WTC11 (cell line): ENCODE data around the gene MAPK8IP2. TPM values are rescaled to one million over a fixed set of nuclear protein-coding genes. Genes with fewer than 3 reads are reported as not detected.

Experiments used
- ATAC-seq: fragments of 200-7000 bp; cut with Tn5 transposase; 2 replicates; pipeline ENCODE4 v1.10.0; 2021; ENCODE audit warnings: mild to moderate bottlenecking, moderate library complexity
- CTCF ChIA-PET: fragments of 300-600 bp; sonication (Branson Sonifier 250); formaldehyde crosslinking; loops from one replicate; lab custom pipeline; 2021; ENCODE audit warnings: antibody characterized with exemption; lab: Charles Lee
- POLR2A ChIA-PET: fragments of 350-600 bp; sonication (Branson Sonifier 250); formaldehyde crosslinking; loops from one replicate; lab custom pipeline; 2021; ENCODE audit warnings: antibody characterized with exemption; lab: Charles Lee
- DNase-seq: peaks from one replicate; pipeline ENCODE4 v3.0.0; 2021; ENCODE audit warnings: low spot score
- H3K27ac Mint-ChIP-seq: 2 replicates; pipeline ENCODE4 v1.8.0; 2021; ENCODE audit warnings: mixed read lengths
- H3K27me3 Mint-ChIP-seq: 2 replicates; pipeline ENCODE4 v1.8.0; 2021; ENCODE audit warnings: low read depth, mild to moderate bottlenecking, moderate library complexity, mixed read lengths
- H3K36me3 Mint-ChIP-seq: 2 replicates; pipeline ENCODE4 v1.8.0; 2021; ENCODE audit warnings: mixed read lengths
- H3K4me1 Mint-ChIP-seq: 2 replicates; pipeline ENCODE4 v1.8.0; 2022; ENCODE audit warnings: mixed read lengths
- H3K4me3 Mint-ChIP-seq: 2 replicates; pipeline ENCODE4 v1.8.0; 2021; ENCODE audit warnings: mild to moderate bottlenecking, moderate library complexity, mixed read lengths
- H3K9me3 Mint-ChIP-seq: 2 replicates; pipeline ENCODE4 v1.8.0; 2021; ENCODE audit warnings: mixed read lengths
- AR ChIP-seq: fragments of 250-450 bp; sonication (Bioruptor Pico); IDR thresholded peaks from 2 replicates; pipeline ENCODE4 v1.9.0; 2021; ENCODE audit warnings: mild to moderate bottlenecking
- CBFB ChIP-seq: sonication (generic); formaldehyde crosslinking; IDR thresholded peaks from 2 replicates; pipeline ENCODE4 v1.8.1; 2022; ENCODE audit warnings: mild to moderate bottlenecking, low read depth, missing genetic modification reagents
- CREB1 ChIP-seq: sonication (generic); formaldehyde crosslinking; IDR thresholded peaks from 2 replicates; pipeline ENCODE4 v1.8.0; 2023; ENCODE audit warnings: mild to moderate bottlenecking, missing genetic modification reagents
- CTCF ChIP-seq: fragments of 200-600 bp; IDR thresholded peaks from 2 replicates; pipeline ENCODE4 v1.8.0; 2022; ENCODE audit warnings: antibody characterized with exemption
- ESRRA ChIP-seq: sonication (generic); formaldehyde crosslinking; IDR thresholded peaks from 2 replicates; pipeline ENCODE4 v1.8.1; 2022; ENCODE audit warnings: mild to moderate bottlenecking, missing genetic modification reagents, borderline replicate concordance
- ETV6 ChIP-seq: sonication (generic); formaldehyde crosslinking; IDR thresholded peaks from 2 replicates; pipeline ENCODE4 v1.8.1; 2022; ENCODE audit warnings: mild to moderate bottlenecking, missing genetic modification reagents
- FOXJ3 ChIP-seq: sonication (generic); formaldehyde crosslinking; IDR thresholded peaks from 2 replicates; pipeline ENCODE4 v1.9.0; 2021; ENCODE audit warnings: missing genetic modification reagents, mild to moderate bottlenecking, borderline replicate concordance
- FOXP1 ChIP-seq: sonication (generic); formaldehyde crosslinking; IDR thresholded peaks from 2 replicates; pipeline ENCODE4 v1.8.0; 2022; ENCODE audit warnings: missing genetic modification reagents, mild to moderate bottlenecking, moderate library complexity, borderline replicate concordance
- FOXP4 ChIP-seq: sonication (generic); formaldehyde crosslinking; IDR thresholded peaks from 2 replicates; pipeline ENCODE4 v1.8.0; 2022; ENCODE audit warnings: mild to moderate bottlenecking, missing genetic modification reagents
- GABPB1 ChIP-seq: sonication (generic); formaldehyde crosslinking; IDR thresholded peaks from 2 replicates; pipeline ENCODE4 v1.8.1; 2023; ENCODE audit warnings: mild to moderate bottlenecking, missing genetic modification reagents
- GRHL2 ChIP-seq: fragments of 250-450 bp; sonication (Bioruptor Pico); IDR thresholded peaks from 2 replicates; pipeline ENCODE4 v1.8.0; 2022; ENCODE audit warnings: mild to moderate bottlenecking, moderate library complexity; ENCODE audit not compliant: insufficient replicate concordance, severe bottlenecking
- GTF2I ChIP-seq: fragments of 250-450 bp; sonication (Bioruptor Pico); conservative IDR thresholded peaks from 2 replicates; pipeline ENCODE4 v1.4.0; 2021; ENCODE audit warnings: mild to moderate bottlenecking
- HMGA2 ChIP-seq: fragments of 250-450 bp; sonication (Bioruptor Pico); IDR thresholded peaks from 2 replicates; pipeline ENCODE4 v1.4.0; 2021; ENCODE audit warnings: mild to moderate bottlenecking, moderate library complexity
- JUN ChIP-seq: sonication (generic); formaldehyde crosslinking; IDR thresholded peaks from 2 replicates; pipeline ENCODE4 v1.8.0; 2023; ENCODE audit warnings: mild to moderate bottlenecking, missing genetic modification reagents
- MYBL2 ChIP-seq: sonication (generic); formaldehyde crosslinking; IDR thresholded peaks from 2 replicates; pipeline ENCODE4 v1.8.1; 2023; ENCODE audit warnings: mild to moderate bottlenecking, moderate library complexity, missing genetic modification reagents
- NFE2L1 ChIP-seq: sonication (generic); formaldehyde crosslinking; IDR thresholded peaks from 2 replicates; pipeline ENCODE4 v1.8.1; 2023; ENCODE audit warnings: missing genetic modification reagents
- TEAD4 ChIP-seq: sonication (generic); formaldehyde crosslinking; IDR thresholded peaks from 2 replicates; pipeline ENCODE4 v1.8.0; 2022; ENCODE audit warnings: mild to moderate bottlenecking, missing genetic modification reagents
- TP53 ChIP-seq: sonication (generic); formaldehyde crosslinking; IDR thresholded peaks from 2 replicates; pipeline ENCODE4 v1.8.1; 2023; ENCODE audit warnings: mild to moderate bottlenecking, missing genetic modification reagents
- USF2 ChIP-seq: sonication (generic); formaldehyde crosslinking; IDR thresholded peaks from 2 replicates; pipeline ENCODE4 v1.8.1; 2023; ENCODE audit warnings: mild to moderate bottlenecking, missing genetic modification reagents, moderate library complexity
- ZNF317 ChIP-seq: sonication (generic); formaldehyde crosslinking; IDR thresholded peaks from 2 replicates; pipeline ENCODE4 v1.8.1; 2023; ENCODE audit warnings: low read depth, mild to moderate bottlenecking, moderate library complexity, missing genetic modification reagents, borderline replicate concordance
- ZNF396 ChIP-seq: fragments of 250-450 bp; sonication (Bioruptor Pico); IDR thresholded peaks from 2 replicates; pipeline ENCODE4 v1.8.0; 2021; ENCODE audit warnings: mild to moderate bottlenecking, moderate library complexity, borderline replicate concordance
- total RNA-seq: library from RNA; stranded (reverse); gene quantifications from 3 replicates; pipeline ENCODE4 v1.2.3, GENCODE V29; 2021

The MAPK8IP2 gene
- total RNA-seq, 1 experiment from 2014 or later, result 4.9 TPM

- TF ChIP-seq GABPB1 (CRISPR knock-in tag) (no peak), USF2 (CRISPR knock-in tag) (no peak), GRHL2 (CRISPR knock-in tag) (no peak), CREB1 (CRISPR knock-in tag) (no peak), TEAD4 (CRISPR knock-in tag) (no peak), HMGA2 (CRISPR knock-in tag) (no peak), MYBL2 (CRISPR knock-in tag) (no peak), CBFB (CRISPR knock-in tag) (no peak), ESRRA (CRISPR knock-in tag) (no peak), FOXJ3 (CRISPR knock-in tag) (no peak)
Measured at GRCh38 chr22:50575426-50575941, 25.1 kb upstream of the MAPK8IP2 start (continued).

- peak; percentile 54 for ATAC-seq
- CTCF ChIA-PET, result interaction anchor here (0.8 to 5.0 kb wide), 10 partner anchors 13 to 124 kb away, joined by 3 to 25 read pairs (median 4); partner anchors contain the start of genes SCO2 and SYCE3
Measured at GRCh38 chr22:50576070-50576469, 24.5 kb upstream of the MAPK8IP2 start.

GRCh38 chr22:50576806-50577696 lies 23.5 kb upstream of the MAPK8IP2 start:
- ChIA-PET CTCF (interaction anchor here (0.9 to 5.0 kb wide), 5 partner anchors 14 to 51 kb away, joined by 3 to 25 read pairs (median 4); partner anchors contain the start of genes ARSA, SCO2 and SYCE3), POLR2A (no interaction called here)
- ATAC-seq, result no peak
- Mint-ChIP-seq H3K4me1 (0 out of 2 replicates have a peak, but pooled peaks cover 2% of the 10 kb centered on the region), H3K27me3 (no peaks in the 10 kb centered on the region), H3K9me3 (no peaks in the 10 kb centered on the region), H3K4me3 (no peak overlapping the region), H3K36me3 (peaks cover 14% of the 10 kb centered on the region), H3K27ac (peak overlapping the region; percentile 68; the same call in 1 of the 2 replicates)
- DNase-seq, result no peak
- TF ChIP-seq TP53 (CRISPR knock-in tag) (no peak), ETV6 (CRISPR knock-in tag) (no peak), NFE2L1 (CRISPR knock-in tag) (no peak), AR (CRISPR knock-in tag) (no peak), GTF2I (no peak), FOXP4 (no peak), FOXP1 (CRISPR knock-in tag) (no peak), JUN (CRISPR knock-in tag) (no peak)

More at GRCh38 chr22:50576070-50576469, 24.5 kb upstream of the MAPK8IP2 start:
- Mint-ChIP-seq H3K36me3 (peaks cover 18% of the 10 kb centered on the region), H3K27me3 (no peaks in the 10 kb centered on the region), H3K4me3 (no peak overlapping the region), H3K9me3 (no peaks in the 10 kb centered on the region), H3K4me1 (no peaks in the 10 kb centered on the region), H3K27ac (no peak overlapping the region)
- POLR2A ChIA-PET, result no interaction called here
- peak; percentile 41 for DNase-seq
- TF ChIP-seq NFE2L1 (CRISPR knock-in tag) (no peak), ZNF317 (CRISPR knock-in tag) (no peak), CBFB (CRISPR knock-in tag) (no peak), ZNF396 (no peak), CTCF (0 out of 2 replicates have a peak, but pooled peaks have one; percentile 16)
